Activated gamma-delta T cell (primary cell): ENCODE results near the gene STAT6.
"Not testable (repeated sequence)": the region's sequence is repeated elsewhere in the genome, so short reads cannot be mapped to it uniquely, and the experiment has no call there.

Experiments
- DNase-seq: peaks from one replicate; lab custom pipeline; 2025; lab: John Stamatoyannopoulos, UW

STAT6 gene

DNA sequence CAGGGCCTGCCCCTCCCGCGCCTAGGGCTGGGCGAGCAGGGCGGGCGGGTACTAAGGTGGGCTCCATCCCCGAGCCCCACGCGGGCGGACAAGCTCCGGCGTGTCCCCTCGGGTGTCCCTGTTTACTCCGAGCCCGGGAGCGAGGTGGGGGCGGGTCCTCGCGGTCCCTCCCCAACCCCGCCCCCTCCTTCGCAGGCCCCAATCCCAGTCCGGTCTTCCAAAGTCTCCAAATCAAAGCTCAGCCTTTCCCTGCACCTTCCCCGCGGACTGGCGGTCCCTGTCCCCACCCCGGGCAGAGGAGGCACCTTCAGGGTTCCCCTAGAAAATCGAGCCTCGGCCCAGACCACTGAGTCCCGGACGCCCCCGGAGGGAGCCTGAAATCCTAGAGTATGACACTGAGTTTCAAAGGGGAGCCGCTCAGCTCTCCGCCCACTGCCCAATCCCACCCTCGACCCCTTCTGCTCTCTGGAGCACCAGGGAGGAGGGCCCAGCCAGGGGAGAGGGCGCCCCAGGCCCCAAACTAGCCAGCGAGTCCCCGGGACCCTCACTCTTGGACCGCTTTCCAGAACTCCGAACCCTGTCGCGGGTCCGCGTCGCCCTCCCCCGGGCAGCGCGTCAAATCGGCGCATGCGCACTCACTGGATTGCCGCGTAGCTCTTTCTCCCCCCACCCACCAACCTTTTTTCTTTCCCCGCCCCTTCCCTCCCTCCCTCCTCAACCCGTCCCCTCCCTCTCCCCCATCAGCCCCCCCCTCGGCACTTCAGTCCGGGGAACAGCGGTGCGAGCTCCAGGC lies 16.8 kb upstream of the STAT6 start, which contains the start of gene LRP1:
Gene LRP1 (plus strand): TSS at position 758 of the 793 bp plus-strand sequence. CDS start 482 bp downstream, outside the sequence.
- DNase-seq = peak; percentile 50

DNA sequence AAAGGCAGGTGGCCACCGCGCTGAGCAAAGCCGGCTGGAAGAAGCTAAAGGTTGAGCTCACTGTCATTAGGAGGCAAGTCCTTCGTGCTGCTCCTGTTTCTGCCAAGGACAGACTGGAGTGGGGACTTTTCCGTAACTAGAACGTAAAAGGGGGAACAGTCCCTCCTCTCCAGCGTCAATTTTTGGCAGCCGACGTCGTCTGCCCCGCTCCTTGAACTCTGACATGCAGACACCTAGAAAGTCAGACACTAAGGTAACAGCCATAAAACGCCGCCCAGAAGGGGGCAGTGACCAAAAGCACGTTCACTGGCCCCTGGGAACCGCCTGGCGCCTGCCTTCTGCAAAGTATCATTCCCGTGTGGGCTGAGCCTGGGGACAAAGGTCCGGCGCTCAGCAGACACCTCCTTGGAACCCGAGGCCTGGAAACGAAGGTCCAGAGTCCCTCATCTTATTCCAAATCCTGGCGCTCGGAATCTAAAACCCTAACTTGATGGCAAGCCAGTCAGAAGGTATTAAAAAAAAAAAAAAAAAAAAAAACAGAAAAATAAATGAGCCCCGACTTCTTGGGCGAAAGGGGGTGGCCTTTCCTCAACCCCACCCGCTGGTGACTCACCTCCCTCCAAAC lies 16.1 kb upstream of the STAT6 start:
- no peak for DNase-seq

DNA sequence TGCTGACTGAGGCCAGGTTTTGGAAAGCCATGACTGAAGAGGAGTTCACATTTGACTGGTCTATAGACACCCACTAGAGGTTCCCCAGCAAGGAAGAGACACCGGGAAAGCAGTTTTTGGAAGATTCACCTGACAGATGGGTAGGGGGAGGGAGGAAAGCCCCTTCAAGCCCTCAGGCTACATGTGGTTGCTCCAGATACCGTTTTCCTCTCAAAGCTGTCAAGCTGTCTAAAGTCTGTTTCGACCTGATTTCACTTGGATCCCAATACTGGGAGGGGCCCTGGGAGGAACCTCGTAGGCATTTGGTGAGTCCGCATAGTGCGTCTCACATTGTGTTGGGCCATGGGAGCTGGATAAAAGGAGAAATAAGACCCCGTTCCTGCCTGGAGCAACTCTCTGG lies 15.4 kb upstream of the STAT6 start:
- DNase-seq = no peak

DNA sequence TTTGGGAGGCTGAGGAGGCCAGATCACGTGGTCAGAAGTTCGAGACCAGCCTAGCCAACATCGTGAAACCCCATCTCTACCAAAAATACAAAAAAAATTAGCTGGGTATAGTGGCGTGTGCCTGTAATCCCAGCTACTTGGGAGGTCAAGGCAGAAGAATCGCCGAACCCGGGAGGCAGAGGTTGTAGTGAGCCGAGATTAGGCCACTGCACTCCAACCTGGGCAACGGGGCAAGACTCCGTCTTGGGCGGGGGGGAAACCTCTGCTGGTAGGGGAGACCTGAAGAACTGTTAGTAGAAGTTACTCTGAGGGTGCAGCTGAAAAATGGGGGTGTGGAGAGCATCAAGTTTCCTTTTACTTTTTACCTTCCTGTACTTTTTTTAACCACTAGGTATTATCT lies 14.9 kb upstream of the STAT6 start:
- no peak for DNase-seq

DNA sequence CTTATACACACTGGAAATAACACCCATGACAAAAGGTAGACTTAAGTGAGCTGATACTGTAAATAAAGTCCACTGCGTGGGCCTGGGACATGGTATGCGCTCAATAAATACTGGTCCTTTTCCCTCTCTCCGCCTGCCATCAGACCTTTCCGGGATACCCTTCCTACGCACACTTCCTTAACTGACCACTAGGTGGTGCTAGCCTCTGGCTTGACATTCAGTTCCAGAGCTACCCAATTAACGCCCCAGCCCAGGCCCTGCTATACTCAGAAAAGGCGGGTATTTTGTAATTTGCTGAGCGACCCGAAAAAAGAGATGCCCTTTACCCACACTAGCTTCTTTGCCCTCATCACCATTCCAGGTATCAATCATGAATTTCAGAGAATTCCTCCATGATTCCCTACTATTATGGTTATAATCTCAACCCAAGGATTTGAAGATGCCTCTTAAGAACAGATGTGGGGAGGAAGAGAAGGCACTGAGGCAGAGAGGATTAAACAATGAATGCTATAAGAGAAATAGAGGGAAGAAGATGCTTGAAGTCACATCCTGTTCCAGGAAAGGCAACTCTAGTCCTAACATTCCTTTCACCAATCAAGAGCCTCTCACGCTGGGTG lies 13.2 kb upstream of the STAT6 start:
- DNase-seq = no peak

DNA sequence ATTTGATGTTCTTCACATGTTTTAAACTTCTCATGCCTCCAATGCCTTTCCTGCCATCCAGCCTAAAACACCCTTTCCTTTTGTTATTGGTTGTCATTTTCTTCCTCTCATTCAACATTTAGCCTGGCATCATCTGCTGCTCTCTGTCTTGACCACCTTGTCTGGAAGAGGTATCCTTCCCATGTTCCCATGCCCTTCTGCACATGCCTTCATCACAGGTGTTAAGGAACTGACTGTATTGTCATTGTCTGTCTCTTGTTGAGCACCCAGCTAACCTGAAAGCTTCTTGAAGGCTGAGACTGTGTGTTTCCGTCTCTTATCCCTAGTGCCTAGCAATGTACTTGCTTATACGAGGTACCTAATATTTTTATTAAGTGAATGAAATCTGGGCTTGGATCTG lies 12.7 kb upstream of the STAT6 start:
- DNase-seq = no peak

DNA sequence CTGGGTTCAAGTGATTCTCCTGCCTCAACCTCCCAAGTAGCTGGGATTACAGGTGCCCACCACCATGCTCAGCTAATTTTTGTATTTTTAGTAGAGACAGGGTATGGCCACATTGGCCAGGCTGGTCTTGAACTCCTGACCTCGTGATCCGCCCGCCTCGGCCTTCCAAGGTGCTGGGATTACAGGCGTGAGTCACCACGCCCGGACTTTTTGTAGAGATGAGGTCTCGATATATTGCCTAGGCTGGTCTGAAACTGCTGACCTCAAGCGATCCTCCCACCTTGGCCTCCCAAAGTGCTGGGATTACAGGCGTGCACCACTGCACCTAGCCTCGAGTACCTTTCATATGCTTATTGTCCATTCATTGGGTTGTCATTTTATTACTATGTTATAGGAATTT lies 9.6 kb upstream of the STAT6 start:
- not testable (repeated sequence) for DNase-seq

DNA sequence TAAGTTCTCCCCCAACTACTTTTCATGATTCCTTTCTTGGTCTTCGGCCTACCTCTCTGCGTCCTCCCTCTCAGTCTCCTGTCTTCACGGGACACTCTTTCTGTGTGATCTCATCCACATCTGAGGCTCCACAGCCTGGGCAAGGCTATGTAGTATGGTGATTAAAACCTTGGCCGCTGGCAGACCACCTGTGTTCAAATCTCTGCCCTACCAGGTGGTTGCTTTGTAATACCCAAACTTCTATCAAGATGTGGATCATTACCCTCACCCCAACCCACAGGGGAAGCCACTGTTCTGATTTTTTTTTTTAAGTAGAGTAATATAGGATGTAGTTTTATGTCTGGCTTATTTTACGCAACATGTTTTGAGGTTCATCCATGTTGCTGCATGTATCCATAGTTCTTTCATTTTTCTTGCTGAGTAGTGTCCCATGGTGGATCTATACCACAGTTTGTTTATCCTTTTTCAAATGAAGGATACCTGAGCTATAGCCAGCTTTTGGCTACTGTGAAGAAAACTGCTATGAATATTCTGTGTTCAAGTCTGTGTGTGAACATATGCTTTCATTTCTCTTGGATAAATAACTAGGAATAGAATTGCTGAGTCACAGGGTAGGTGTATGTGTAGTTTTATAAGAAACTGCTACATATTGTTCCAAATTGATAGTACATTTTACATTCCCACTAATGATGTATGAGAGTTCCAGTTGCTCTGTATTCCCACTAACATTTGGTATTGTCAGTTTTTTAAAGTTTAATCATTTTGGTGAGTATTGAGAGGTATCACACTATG lies 8.3 kb upstream of the STAT6 start:
- DNase-seq = no peak

DNA sequence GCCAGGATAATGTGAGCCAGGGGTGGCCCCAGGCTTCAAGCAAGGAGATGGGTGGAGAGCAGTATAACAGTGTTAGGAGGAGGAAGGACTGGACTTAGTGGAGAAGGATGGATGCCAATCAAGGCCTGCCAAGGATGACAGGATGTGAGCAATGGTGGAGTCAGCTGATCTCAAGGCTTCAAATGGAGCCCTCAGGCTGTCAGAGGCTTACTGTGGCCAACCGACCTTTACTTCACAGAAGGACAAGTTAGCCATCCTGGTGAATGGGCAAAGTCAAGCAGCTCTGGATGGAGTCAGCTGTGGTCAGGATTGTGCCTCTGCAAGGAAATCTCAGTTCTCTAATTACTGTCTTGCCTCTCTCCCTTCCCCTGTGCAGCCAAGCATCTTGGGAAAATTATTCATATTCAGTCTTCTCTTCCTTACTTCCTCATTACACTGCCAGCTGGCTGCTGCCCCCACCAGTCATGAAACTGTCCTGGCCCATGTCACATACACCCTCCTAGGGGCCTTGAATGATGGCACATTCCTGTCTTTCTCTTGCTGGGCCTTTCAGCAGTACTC lies 7.6 kb upstream of the STAT6 start:
- no peak for DNase-seq

DNA sequence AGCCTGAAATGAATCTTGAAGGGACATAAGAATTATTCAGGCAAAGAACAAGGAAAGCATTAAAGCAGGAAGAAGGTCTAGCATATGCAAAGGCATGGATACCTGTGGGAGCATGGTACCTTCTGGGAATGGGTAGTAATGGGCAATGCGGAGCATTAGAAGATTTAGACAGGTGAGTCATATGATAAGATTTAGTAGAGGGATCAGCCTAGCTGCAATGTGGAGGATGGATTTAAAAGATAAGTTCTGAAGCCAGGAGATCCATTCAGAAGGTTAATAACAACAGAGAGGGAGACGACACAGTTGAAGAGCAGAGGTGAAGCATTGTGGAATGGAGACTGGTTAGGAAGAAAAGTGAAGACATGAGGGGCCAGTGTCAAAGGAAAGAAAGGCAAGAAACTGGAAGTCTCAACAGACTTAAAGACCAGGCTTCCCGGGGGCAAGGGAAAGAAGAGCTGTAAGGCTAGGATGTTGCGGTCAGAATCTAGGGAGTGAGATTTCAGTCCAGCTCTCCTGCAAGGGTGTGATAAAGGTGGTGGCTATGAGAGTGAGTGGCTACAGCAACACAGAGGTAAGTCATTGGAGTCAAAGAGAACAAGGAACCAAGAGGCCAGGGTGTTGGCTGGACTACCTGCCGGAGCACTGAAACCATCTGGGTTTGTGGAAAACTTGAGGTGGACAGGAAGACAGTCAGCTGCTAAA lies 5.6 kb upstream of the STAT6 start:
- DNase-seq = no peak

DNA sequence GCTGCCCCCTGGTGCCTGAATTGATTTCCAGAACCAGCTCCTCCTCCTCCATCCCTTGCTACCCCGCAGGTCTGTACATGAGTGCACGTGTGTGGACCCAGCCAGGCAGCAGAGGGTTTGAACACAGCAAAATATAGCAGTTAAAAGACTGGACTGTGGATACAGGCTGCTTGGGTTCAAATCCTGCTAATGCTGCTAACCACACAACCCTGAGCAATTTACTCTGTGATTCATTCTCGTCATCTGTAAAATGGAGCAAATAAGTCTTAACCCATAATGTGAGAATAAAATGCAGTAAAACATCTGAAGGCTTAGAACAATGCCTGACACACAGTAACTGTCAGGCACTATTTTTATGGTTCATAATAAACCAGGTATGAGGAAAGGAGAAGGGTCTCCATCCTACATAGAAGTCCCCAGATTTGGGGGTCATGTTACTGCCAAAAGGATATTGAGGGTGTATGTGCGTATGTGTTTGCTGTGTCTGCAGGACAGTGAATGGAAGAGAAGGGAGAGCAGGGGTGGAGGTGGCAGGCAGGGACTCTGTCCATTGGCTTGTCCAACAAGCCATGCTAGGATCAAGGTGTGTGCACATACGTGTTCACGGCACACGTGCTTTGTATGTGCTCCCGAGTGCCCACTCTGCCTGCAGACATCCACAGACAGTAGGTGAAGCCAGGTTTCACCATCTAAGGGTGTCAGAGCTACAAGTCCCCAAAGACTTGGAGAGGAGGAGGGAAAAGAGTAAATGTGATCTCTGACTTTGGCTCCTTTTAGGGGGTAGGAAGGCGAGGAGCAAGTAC lies 1.5 kb upstream of the STAT6 start:
- DNase-seq = no peak

DNA sequence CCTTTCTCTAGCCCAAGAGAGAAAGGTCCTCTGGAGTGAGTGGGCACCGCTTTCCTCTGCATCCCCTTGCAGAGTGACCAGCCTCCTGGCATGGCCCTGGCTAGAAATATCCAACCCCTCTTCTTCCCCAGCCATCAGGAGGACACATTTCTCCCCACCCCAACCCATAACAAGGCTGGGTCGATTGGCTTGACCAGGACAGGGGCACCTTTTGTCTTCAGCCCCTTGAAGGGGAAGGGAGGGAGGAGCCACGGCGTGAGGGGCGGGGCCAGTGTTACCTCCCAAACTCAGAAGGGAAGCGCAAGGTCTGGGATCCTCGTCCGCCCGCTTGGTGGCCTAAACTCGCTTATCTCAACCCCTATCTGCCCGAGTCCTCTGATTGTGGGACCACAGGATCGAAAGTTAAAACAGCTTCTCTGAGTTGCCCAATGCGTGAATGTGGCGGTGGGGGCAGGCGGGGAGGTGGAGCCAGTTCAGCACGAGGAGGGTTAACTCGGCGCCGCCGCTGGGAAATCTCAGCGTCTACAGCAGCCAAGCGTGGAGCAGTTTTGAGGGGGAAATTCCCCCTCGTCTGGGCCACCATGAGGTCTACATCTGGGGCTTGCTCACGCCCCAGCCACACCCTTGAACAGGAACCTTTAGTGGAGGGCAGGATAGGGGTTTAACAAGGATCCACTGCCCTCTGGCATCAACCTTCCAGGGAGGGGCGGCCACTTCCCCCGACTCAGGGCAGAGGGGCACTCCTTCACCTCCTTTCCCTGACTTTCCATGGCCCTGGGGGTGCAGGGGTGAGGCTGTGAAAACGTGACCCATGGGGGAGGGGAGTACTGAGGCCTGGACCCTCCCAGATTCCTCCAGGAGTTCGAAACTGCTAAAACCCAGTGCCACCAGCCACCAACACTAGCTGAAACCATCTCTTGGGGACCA lies 795 bp downstream of the STAT6 start:
- peak; percentile 54 for DNase-seq

DNA sequence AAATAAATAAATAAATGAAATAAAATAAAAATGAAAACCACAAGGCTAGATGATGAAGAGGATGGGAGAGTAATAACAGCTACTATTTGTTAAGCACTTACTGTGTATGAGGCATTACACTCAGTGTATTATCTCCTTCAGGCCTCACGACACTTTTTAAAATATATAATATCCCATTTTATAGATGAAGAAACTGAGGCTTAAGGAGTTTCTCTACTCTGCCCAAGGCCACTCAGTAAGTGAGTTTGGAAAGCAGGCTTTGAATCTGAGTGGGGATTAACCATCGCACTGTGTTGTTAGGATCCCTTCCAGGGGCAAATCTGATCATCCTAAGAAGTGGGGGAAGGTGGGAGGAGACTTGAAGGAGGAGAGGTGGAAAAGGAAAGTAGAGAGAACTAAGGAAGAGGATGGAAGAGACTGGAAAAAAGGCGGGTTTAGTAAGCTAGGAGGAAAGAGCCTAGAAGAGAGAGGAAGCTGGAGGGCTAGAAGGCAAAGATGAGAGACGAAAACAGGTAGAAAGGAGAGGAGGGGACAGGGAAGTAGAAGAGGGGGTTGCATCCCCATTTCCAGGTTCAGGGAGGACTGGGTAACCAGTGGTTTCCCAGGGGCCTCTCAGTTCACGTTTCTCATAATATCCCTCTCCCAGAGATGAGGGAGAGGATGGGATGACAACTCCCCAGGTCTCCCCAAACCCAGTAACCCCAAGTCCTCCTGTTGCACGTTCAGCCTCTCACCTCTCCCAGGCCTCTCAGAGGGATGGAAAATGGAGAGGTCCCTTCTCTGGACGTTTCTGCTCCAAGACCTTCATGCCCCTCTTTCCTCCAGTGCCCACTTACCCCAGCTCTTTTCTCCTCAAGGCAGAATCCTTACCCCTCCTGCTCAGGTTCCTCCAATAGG lies 1.7 kb downstream of the STAT6 start:
- DNase-seq = no peak

DNA sequence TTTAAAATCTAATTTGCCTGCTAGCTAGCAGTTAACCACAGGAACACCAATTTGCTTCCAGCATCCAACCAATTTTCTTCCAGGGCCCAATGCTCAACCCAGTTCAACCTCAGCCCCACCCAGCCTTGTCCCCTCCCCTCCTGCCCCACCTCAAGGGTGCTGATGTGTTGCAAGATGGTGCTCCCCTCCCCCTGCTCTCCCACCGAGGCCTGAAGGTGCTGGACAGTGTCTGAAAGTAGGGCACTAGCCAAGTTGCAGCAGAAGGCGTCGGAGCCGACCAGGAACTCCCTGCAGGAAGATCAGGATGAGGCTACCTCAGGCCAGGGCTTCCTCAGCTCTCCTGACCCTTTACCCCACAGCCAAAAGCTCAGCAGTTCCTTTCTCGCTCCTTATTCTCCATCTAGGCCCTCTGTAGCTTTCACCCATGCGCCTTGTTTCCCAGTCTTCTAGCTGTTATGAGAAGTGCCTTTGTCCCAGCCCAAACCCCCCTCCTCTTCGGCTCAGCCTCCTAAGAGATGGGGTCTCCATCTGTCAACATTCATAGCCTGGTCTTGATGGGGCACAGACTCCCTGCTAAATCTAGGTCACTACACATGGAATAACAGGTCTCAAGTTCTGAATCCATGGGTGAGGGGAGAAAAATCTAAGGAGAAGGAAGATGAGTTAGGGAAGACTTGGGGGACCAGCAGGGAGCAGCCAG lies 3.6 kb downstream of the STAT6 start:
- no peak for DNase-seq

DNA sequence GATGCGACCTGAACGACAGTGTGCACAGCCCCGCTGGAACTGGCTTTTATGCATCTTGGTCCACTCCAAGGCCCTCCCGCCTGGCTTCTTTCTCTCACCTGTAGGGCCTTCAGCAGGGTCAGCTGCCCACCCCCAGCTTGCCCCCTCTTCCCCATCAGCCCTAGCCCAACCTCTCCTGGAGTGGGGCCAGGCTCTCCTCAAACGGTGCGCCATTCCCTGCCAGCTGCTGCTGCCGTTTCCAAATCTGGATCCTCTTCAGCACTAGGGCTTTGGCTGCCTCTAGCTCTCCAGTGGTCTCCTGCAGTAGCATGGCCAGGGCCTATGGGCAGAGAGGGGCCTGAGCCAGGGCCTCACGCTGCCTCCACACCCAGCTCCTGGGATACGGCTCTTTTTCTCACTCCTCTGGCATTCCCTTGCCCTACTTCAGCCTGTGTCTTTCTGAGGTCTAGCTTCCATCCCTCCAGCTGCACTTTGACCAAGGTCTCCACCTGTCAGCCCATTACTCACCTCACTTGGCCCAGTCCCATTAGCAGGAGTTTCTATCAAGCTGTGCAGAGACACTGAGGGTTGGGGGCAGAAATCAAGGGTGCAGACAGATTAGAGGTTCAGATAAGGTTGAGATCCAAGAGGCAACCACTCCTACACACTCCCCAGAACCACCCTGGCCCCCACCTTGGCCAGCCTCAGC lies 5.0 kb downstream of the STAT6 start:
- DNase-seq = no peak

DNA sequence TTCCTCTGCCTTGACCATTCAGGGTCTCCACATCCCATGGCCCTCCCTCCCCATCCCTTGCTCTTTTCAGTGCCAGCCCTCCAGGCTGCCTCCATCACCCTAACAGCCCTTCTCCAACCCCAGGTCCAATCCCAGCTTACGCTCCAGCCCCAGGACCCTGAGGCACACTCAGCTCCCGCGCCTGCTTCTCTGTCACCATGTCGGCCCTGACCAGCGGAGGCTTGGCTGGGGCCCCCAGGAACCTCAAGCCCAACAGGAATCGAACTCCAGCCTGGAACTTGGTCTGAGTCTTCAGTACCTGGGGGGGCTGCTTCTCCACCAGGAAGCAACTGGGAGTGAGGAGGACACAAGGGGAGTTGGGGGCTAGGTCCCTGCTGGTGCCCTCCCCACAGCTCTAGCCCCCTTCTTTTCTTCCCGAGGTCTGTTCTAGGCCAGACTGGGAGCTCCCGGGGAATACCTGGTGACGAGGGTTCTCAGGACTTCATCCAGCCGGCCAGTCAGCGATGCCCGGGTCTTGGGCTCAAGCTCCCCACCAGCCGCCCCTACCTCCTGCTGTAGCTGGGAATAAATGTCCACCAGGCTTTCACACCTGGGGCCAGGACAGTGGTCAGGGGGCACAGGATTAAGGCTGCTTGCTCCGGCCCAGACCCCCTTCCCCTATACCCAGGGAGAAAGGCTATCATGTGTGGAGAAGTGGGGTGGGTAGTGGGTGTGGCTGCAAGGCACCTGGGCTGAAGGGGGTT lies 6.0 kb downstream of the STAT6 start:
- no peak for DNase-seq
